GM10266 (cell line): ENCODE measurements around the gene CAVIN4.

Experiments
- DNase-seq: peaks from one replicate; pipeline ENCODE4 v3.0.0; 2012; ENCODE audit errors: extremely low spot score
- TF ChIP-seq, protein P1 (sequence below): IDR thresholded peaks from 2 replicates; pipeline ENCODE4 v1.5.1; 2012; ENCODE audit warnings: mild to moderate bottlenecking, low read depth; ENCODE audit not compliant: control insufficient read depth, insufficient read depth; ENCODE audit errors: missing control alignments

The CAVIN4 gene

GRCh38 chr9:100626949-100627348, 49.1 kb downstream of the CAVIN4 start:
- TF ChIP-seq, protein P1, sequence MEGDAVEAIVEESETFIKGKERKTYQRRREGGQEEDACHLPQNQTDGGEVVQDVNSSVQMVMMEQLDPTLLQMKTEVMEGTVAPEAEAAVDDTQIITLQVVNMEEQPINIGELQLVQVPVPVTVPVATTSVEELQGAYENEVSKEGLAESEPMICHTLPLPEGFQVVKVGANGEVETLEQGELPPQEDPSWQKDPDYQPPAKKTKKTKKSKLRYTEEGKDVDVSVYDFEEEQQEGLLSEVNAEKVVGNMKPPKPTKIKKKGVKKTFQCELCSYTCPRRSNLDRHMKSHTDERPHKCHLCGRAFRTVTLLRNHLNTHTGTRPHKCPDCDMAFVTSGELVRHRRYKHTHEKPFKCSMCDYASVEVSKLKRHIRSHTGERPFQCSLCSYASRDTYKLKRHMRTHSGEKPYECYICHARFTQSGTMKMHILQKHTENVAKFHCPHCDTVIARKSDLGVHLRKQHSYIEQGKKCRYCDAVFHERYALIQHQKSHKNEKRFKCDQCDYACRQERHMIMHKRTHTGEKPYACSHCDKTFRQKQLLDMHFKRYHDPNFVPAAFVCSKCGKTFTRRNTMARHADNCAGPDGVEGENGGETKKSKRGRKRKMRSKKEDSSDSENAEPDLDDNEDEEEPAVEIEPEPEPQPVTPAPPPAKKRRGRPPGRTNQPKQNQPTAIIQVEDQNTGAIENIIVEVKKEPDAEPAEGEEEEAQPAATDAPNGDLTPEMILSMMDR, result no peak
- no peak for DNase-seq

GRCh38 chr9:100637787-100638186, 59.9 kb downstream of the CAVIN4 start:
- TF ChIP-seq, protein P1, result no peak
- DNase-seq, result no peak
